HepG2 (cell line): ENCODE results near the gene CARHSP1. TPM values are rescaled to one million over a fixed set of nuclear protein-coding genes. Genes with fewer than 3 reads are reported as not detected.

Experiments used
- AGO1 ChIP-seq: fragments of 200-400 bp; formaldehyde crosslinking; IDR thresholded peaks from 2 replicates; pipeline ENCODE4 v1.6.1; 2017; ENCODE audit warnings: mild to moderate bottlenecking, low read depth, low read length, moderate library complexity; ENCODE audit not compliant: poor library complexity, severe bottlenecking
- BRCA1 ChIP-seq: sonication (generic); formaldehyde crosslinking; IDR thresholded peaks from 2 replicates; pipeline ENCODE4 v1.4.0; 2020; ENCODE audit warnings: missing genetic modification reagents
- CBX5 ChIP-seq: sonication (generic); formaldehyde crosslinking; IDR thresholded peaks from 2 replicates; pipeline ENCODE4 v1.4.0; 2020; ENCODE audit warnings: missing genetic modification reagents, borderline replicate concordance
- ELF4 ChIP-seq: sonication (generic); formaldehyde crosslinking; IDR thresholded peaks from 2 replicates; pipeline ENCODE4 v1.5.0; 2020; ENCODE audit warnings: missing genetic modification reagents, mild to moderate bottlenecking, moderate library complexity, borderline replicate concordance
- ETS1 ChIP-seq: sonication (generic); formaldehyde crosslinking; IDR thresholded peaks from 2 replicates; pipeline ENCODE4 v1.4.0; 2020; ENCODE audit warnings: missing genetic modification reagents
- KDM2A ChIP-seq: sonication (generic); formaldehyde crosslinking; IDR thresholded peaks from 2 replicates; pipeline ENCODE4 v1.4.0; 2020; ENCODE audit warnings: low read depth, missing genetic modification reagents, borderline replicate concordance
- KMT2B ChIP-seq: IDR thresholded peaks from 2 replicates; pipeline ENCODE4 v1.6.1; 2016; ENCODE audit warnings: missing genetic modification reagents, missing compliant biosample characterization
- MATR3 ChIP-seq: sonication (generic); formaldehyde crosslinking; IDR thresholded peaks from 2 replicates; pipeline ENCODE4 v1.4.0; 2020; ENCODE audit warnings: missing genetic modification reagents
- MTF2 ChIP-seq: sonication (generic); formaldehyde crosslinking; IDR thresholded peaks from 2 replicates; pipeline ENCODE4 v1.5.0; 2020; ENCODE audit warnings: missing genetic modification reagents, borderline replicate concordance
- MXI1 ChIP-seq: IDR thresholded peaks from 3 replicates; pipeline ENCODE4 v1.6.1; 2012; ENCODE audit warnings: low read depth, low read length, inconsistent platforms, borderline replicate concordance
- MYC ChIP-seq: sonication (generic); formaldehyde crosslinking; IDR thresholded peaks from 2 replicates; pipeline ENCODE4 v1.9.0; 2021; ENCODE audit warnings: missing genetic modification reagents, borderline replicate concordance
- RAD21 ChIP-seq: fragments of 450-650 bp; formaldehyde crosslinking; IDR thresholded peaks from 2 replicates; pipeline ENCODE4 v1.5.0; 2020; ENCODE audit warnings: mild to moderate bottlenecking
- STAG1 ChIP-seq: sonication (generic); formaldehyde crosslinking; IDR thresholded peaks from 2 replicates; pipeline ENCODE4 v1.4.0; 2020; ENCODE audit warnings: missing genetic modification reagents
- TCF12 ChIP-seq, 2 experiments: fragments of 450-650 bp in 1 of 2; sonication (generic) in 1 of 2; formaldehyde crosslinking in 1 of 2; IDR thresholded peaks; 2 replicates each; pipeline versions ENCODE4 v1.6.1 to v1.8.0; 2017 to 2022; ENCODE audit warnings: antibody characterized with exemption in 1 of 2, mild to moderate bottlenecking in 1 of 2, missing genetic modification reagents in 1 of 2, moderate library complexity in 1 of 2
- THRA ChIP-seq: sonication (generic); formaldehyde crosslinking; IDR thresholded peaks from 2 replicates; pipeline ENCODE4 v1.4.0; 2020; ENCODE audit warnings: missing genetic modification reagents, borderline replicate concordance
- ZBTB21 ChIP-seq: sonication (generic); formaldehyde crosslinking; IDR thresholded peaks from 2 replicates; pipeline ENCODE4 v1.4.0; 2020; ENCODE audit warnings: missing genetic modification reagents
- ZFP36L1 ChIP-seq: sonication (generic); formaldehyde crosslinking; IDR thresholded peaks from 2 replicates; pipeline ENCODE4 v1.8.0; 2022; ENCODE audit warnings: mild to moderate bottlenecking, missing genetic modification reagents, moderate library complexity
- ZFYVE20 ChIP-seq: sonication (generic); formaldehyde crosslinking; IDR thresholded peaks from 2 replicates; pipeline ENCODE4 v1.8.0; 2023; ENCODE audit warnings: low read depth, mild to moderate bottlenecking, moderate library complexity, missing genetic modification reagents, borderline replicate concordance
- ZNF101 ChIP-seq: sonication (generic); formaldehyde crosslinking; IDR thresholded peaks from 2 replicates; pipeline ENCODE4 v1.4.0; 2020; ENCODE audit warnings: mild to moderate bottlenecking, low read depth, missing genetic modification reagents, borderline replicate concordance
- ZNF30 ChIP-seq: sonication (generic); formaldehyde crosslinking; IDR thresholded peaks from 2 replicates; pipeline ENCODE4 v1.5.0; 2020; ENCODE audit warnings: mild to moderate bottlenecking, missing genetic modification reagents
- polyA plus RNA-seq, 8 experiments: library from polyadenylated mRNA; depleted of rRNA in 3 of 8; stranded (reverse) in 7 of 8; unstranded in 1 of 8; fragments of >200 nt; fragmentation: Illumina TruSeq in 4 of 8; extraction: Trizol in 4 of 8; gene quantifications; 2 replicates each; pipeline versions ENCODE4 v1.2.1 to v1.2.3, GENCODE V29; 2011 to 2016; ENCODE audit warnings: low read depth in 4 of 8, missing spikeins in 1 of 8, mixed read lengths in 1 of 8; ENCODE audit not compliant: insufficient read depth in 1 of 8
- total RNA-seq, 5 experiments: library from RNA; depleted of rRNA; stranded (reverse); fragments of >200 nt; fragmentation: Illumina TruSeq; extraction: Trizol; gene quantifications; 2 replicates each; pipeline ENCODE4 v1.2.3, GENCODE V29; 2016; ENCODE audit warnings: low read depth in 1 of 5
- TF ChIP-seq, protein P1 (sequence below): IDR thresholded peaks from 2 replicates; pipeline ENCODE4 v1.6.1; 2016; ENCODE audit warnings: missing genetic modification reagents, missing compliant biosample characterization
- TF ChIP-seq, protein P2 (sequence below): sonication (generic); formaldehyde crosslinking; IDR thresholded peaks from 2 replicates; pipeline ENCODE4 v1.4.0; 2020; ENCODE audit warnings: missing genetic modification reagents

The CARHSP1 gene
- total and polyA plus RNA-seq, 2 of the 13 experiments (the other 11 are each of a cell fraction or from before 2014, with no cell fraction given) = 173 to 345 TPM

GRCh38 chr16:8863594-8864424, 5.0 kb downstream of the CARHSP1 start (continued):
- TF ChIP-seq ZNF30 (CRISPR knock-in tag) (no peak), RAD21 (CRISPR knock-in tag) (peak; percentile 93), KDM2A (CRISPR knock-in tag) (peak; percentile 98), CBX5 (CRISPR knock-in tag) (peak; percentile 95), BRCA1 (CRISPR knock-in tag) (peak; percentile 98), ZNF101 (CRISPR knock-in tag) (peak; percentile 92; the same call in 1 of the 2 replicates), MTF2 (CRISPR knock-in tag) (peak; percentile 78; the same call in 1 of the 2 replicates), KMT2B (CRISPR knock-in tag) (peak; percentile 70), STAG1 (CRISPR knock-in tag) (peak; percentile 63), THRA (CRISPR knock-in tag) (peak; percentile 93), ETS1 (CRISPR knock-in tag) (no peak), MYC (peak; percentile 86), ZBTB21 (CRISPR knock-in tag) (no peak), MXI1 (peak; percentile 95; the same call in 2 of the 3 replicates), ZFP36L1 (CRISPR knock-in tag) (peak; percentile 24), ELF4 (peak; percentile 83; the same call in 1 of the 2 replicates), AGO1 (peak; percentile 99), ZFYVE20 (CRISPR knock-in tag) (no peak), TCF12 (IDR thresholded peaks at IDR 0.05) (no peak), TCF12 (CRISPR knock-in tag; IDR thresholded peaks at IDR 0.05) (peak; percentile 84; the same call in 1 of the 2 replicates), MATR3 (CRISPR knock-in tag) (peak; percentile 67; the same call in 1 of the 2 replicates)
- TF ChIP-seq, protein P1, sequence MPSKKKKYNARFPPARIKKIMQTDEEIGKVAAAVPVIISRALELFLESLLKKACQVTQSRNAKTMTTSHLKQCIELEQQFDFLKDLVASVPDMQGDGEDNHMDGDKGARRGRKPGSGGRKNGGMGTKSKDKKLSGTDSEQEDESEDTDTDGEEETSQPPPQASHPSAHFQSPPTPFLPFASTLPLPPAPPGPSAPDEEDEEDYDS (CRISPR knock-in tag) = peak; percentile 83
- TF ChIP-seq, protein P2, sequence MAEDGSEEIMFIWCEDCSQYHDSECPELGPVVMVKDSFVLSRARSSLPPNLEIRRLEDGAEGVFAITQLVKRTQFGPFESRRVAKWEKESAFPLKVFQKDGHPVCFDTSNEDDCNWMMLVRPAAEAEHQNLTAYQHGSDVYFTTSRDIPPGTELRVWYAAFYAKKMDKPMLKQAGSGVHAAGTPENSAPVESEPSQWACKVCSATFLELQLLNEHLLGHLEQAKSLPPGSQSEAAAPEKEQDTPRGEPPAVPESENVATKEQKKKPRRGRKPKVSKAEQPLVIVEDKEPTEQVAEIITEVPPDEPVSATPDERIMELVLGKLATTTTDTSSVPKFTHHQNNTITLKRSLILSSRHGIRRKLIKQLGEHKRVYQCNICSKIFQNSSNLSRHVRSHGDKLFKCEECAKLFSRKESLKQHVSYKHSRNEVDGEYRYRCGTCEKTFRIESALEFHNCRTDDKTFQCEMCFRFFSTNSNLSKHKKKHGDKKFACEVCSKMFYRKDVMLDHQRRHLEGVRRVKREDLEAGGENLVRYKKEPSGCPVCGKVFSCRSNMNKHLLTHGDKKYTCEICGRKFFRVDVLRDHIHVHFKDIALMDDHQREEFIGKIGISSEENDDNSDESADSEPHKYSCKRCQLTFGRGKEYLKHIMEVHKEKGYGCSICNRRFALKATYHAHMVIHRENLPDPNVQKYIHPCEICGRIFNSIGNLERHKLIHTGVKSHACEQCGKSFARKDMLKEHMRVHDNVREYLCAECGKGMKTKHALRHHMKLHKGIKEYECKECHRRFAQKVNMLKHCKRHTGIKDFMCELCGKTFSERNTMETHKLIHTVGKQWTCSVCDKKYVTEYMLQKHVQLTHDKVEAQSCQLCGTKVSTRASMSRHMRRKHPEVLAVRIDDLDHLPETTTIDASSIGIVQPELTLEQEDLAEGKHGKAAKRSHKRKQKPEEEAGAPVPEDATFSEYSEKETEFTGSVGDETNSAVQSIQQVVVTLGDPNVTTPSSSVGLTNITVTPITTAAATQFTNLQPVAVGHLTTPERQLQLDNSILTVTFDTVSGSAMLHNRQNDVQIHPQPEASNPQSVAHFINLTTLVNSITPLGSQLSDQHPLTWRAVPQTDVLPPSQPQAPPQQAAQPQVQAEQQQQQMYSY (CRISPR knock-in tag) = 0 out of 2 replicates have a peak, but pooled peaks have one; percentile 69
